Activated naive CD8-positive, alpha-beta T cell (primary cell): ENCODE results near the gene NUDT19.
"Not testable (repeated sequence)": the region's sequence is repeated elsewhere in the genome, so short reads cannot be mapped to it uniquely, and the experiment has no call there.

Experiments used
- H3K27ac Mint-ChIP-seq: one replicate; pipeline ENCODE4 v1.8.0; 2021; ENCODE audit warnings: mixed read lengths
- H3K27me3 Mint-ChIP-seq: one replicate; pipeline ENCODE4 v1.8.0; 2021; ENCODE audit warnings: mixed read lengths
- H3K36me3 Mint-ChIP-seq: one replicate; pipeline ENCODE4 v1.8.0; 2021; ENCODE audit warnings: mixed read lengths
- H3K4me1 Mint-ChIP-seq: one replicate; pipeline ENCODE4 v1.8.0; 2021; ENCODE audit warnings: low read depth, mixed read lengths
- H3K4me3 Mint-ChIP-seq: one replicate; pipeline ENCODE4 v1.8.0; 2021; ENCODE audit warnings: mild to moderate bottlenecking, mixed read lengths
- H3K9me3 Mint-ChIP-seq: one replicate; pipeline ENCODE4 v1.8.0; 2021; ENCODE audit warnings: low read depth, mixed read lengths

The NUDT19 gene

DNA sequence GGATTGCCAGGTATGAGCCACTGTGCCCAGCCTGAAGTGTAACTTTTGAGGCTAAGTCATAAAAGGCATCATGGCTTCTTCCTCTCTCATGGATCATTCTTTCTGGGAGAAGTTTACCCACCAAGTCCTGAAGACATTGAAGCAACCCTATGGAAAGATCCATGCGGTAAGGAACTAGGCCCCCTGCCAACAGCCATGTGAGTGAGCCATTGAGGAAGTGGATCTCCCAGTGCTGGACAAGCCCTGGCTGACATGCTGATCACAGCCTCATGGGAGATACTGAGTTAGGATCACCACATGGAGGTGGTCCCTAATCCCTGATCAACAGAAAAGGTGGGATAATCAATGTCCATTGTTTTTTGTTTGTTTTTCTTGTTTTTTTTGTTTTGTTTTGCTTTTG, 3.3 kb upstream of the NUDT19 start:
- Mint-ChIP-seq H3K9me3 (no peaks in the 10 kb centered on the region), H3K4me3 (no peak overlapping the region), H3K27ac (no peak overlapping the region), H3K27me3 (no peaks in the 10 kb centered on the region), H3K4me1 (peaks cover 25% of the 10 kb centered on the region), H3K36me3 (peaks cover 8% of the 10 kb centered on the region)

DNA sequence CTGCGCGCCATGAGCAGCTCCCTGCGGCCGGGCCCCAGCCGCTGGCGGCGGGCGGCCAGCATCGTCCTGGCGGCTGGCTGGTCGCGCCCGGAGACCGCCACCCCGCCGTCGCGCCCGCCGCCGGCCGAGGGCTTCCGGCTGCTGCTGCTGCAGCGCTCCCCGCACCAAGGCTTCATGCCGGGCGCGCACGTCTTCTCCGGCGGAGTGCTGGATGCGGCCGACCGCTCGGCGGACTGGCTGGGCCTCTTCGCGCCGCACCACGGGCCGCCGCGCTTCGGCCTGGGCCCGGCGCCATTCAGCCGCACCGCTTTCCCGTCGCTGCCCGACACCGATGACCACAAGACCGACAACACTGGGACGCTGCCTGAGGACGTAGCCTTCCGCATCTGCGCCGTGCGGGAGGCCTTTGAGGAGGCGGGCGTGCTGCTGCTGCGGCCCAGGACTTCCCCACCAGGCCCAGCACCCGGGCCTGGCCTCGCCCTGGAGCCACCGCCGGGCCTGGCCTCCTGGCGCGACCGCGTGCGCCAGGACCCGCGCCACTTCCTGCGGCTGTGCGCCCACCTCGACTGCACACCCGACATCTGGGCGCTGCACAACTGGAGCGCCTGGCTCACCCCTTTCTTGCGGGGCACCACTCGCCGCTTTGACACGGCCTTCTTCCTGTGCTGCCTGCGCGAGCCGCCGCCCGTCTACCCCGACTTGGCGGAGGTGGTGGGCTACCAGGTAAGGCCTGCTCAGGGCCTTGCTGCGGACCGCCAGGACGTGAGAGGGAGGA, 518 bp downstream of the NUDT19 start:
- no peaks in the 10 kb centered on the region for H3K9me3 Mint-ChIP-seq
- H3K27me3 Mint-ChIP-seq: no peaks in the 10 kb centered on the region
- H3K4me1 Mint-ChIP-seq: peaks cover 59% of the 10 kb centered on the region
- peak overlapping the region; percentile 98 for H3K27ac Mint-ChIP-seq
- peak overlapping the region; percentile 99 for H3K4me3 Mint-ChIP-seq
- H3K36me3 Mint-ChIP-seq: peaks cover 13% of the 10 kb centered on the region

GRCh38 chr19:32692727-32693061, 1.1 kb downstream of the NUDT19 start:
- peaks cover 18% of the 10 kb centered on the region for H3K36me3 Mint-ChIP-seq
- H3K27me3 Mint-ChIP-seq: no peaks in the 10 kb centered on the region
- H3K27ac Mint-ChIP-seq: peak overlapping the region; percentile 98
- H3K9me3 Mint-ChIP-seq: no peaks in the 10 kb centered on the region
- peak overlapping the region; percentile 99 for H3K4me3 Mint-ChIP-seq
- peaks cover 65% of the 10 kb centered on the region for H3K4me1 Mint-ChIP-seq

GRCh38 chr19:32693151-32694108, 1.8 kb downstream of the NUDT19 start:
- not testable (repeated sequence) for H3K9me3 Mint-ChIP-seq, H3K27me3 Mint-ChIP-seq
- H3K4me1 Mint-ChIP-seq: peaks cover 71% of the 10 kb centered on the region
- H3K27ac Mint-ChIP-seq: peak overlapping the region; percentile 98
- H3K4me3 Mint-ChIP-seq: peak overlapping the region; percentile 99
- peaks cover 22% of the 10 kb centered on the region for H3K36me3 Mint-ChIP-seq

DNA sequence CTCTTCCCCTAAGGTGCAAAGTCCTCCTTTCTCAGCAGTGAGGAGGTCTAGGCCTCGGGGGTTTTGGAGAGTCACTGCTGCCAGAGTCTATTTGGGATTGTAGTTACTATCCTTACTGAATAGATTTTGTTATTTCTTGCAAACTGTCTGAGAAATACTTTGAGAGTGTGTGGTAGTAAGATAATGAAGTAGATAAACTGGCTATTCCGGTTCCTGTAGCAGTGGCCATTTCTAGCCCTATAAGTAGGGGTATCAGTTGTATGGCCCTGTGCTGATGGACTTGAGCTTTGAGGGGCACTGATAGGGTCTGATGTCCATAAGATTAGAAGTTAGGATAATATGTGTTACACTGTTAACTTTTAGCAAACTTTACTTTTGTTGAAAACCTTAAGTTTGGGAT, 2.7 kb downstream of the NUDT19 start:
- Mint-ChIP-seq H3K4me1 (peaks cover 74% of the 10 kb centered on the region), H3K36me3 (peaks cover 27% of the 10 kb centered on the region), H3K4me3 (peak overlapping the region; percentile 99)
- not testable (repeated sequence) for H3K9me3 Mint-ChIP-seq, H3K27ac Mint-ChIP-seq, H3K27me3 Mint-ChIP-seq

DNA sequence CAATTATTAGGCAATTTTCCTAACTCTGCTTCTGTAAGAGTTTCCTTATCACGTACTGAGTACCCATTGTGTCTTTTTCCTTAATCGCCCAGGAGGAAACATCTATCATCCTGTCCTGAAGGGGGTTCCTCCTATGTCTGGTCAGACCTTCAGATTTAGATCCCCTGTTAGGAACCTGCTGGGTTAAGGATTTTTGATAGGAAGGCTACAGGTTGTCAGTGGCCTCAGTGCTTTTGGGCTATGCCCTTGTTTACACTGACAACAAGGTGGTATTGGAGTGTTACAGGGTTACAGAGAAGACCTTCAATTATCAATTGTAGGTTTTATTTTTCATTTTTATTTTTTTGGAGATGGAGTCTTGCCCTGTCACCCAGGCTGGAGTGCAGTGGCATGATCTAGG, 3.2 kb downstream of the NUDT19 start:
- H3K4me3 Mint-ChIP-seq: peak overlapping the region; percentile 99
- H3K27ac Mint-ChIP-seq, H3K9me3 Mint-ChIP-seq, H3K27me3 Mint-ChIP-seq: not testable (repeated sequence)
- H3K36me3 Mint-ChIP-seq: peaks cover 31% of the 10 kb centered on the region
- H3K4me1 Mint-ChIP-seq: peaks cover 72% of the 10 kb centered on the region

- Mint-ChIP-seq H3K4me3 (peak overlapping the region; percentile 99), H3K36me3 (peaks cover 31% of the 10 kb centered on the region), H3K4me1 (peaks cover 67% of the 10 kb centered on the region), H3K27ac (peak overlapping the region; percentile 46)
- not testable (repeated sequence) for H3K27me3 Mint-ChIP-seq, H3K9me3 Mint-ChIP-seq
Observed at GRCh38 chr19:32695506-32695905, 3.9 kb downstream of the NUDT19 start.

GRCh38 chr19:32696771-32697170, 5.2 kb downstream of the NUDT19 start:
- peaks cover 65% of the 10 kb centered on the region for H3K4me1 Mint-ChIP-seq
- H3K36me3 Mint-ChIP-seq: peaks cover 31% of the 10 kb centered on the region
- not testable (repeated sequence) for H3K9me3 Mint-ChIP-seq, H3K4me3 Mint-ChIP-seq, H3K27me3 Mint-ChIP-seq
- peak overlapping the region; percentile 34 for H3K27ac Mint-ChIP-seq

GRCh38 chr19:32700129-32700528, 8.5 kb downstream of the NUDT19 start:
- not testable (repeated sequence) for H3K27me3 Mint-ChIP-seq, H3K27ac Mint-ChIP-seq, H3K9me3 Mint-ChIP-seq, H3K4me3 Mint-ChIP-seq
- peaks cover 38% of the 10 kb centered on the region for H3K36me3 Mint-ChIP-seq
- H3K4me1 Mint-ChIP-seq: peaks cover 46% of the 10 kb centered on the region

GRCh38 chr19:32702010-32702409, 10.4 kb downstream of the NUDT19 start:
- Mint-ChIP-seq H3K9me3 (peaks cover 3% of the 10 kb centered on the region), H3K36me3 (peaks cover 32% of the 10 kb centered on the region)

GRCh38 chr19:32704006-32704405, 12.4 kb downstream of the NUDT19 start:
- Mint-ChIP-seq H3K4me1 (peaks cover 29% of the 10 kb centered on the region), H3K36me3 (peaks cover 17% of the 10 kb centered on the region)
- not testable (repeated sequence) for H3K9me3 Mint-ChIP-seq, H3K27me3 Mint-ChIP-seq, H3K27ac Mint-ChIP-seq, H3K4me3 Mint-ChIP-seq

More at GRCh38 chr19:32702010-32702409, 10.4 kb downstream of the NUDT19 start:
- no peak overlapping the region for H3K4me3 Mint-ChIP-seq
- H3K4me1 Mint-ChIP-seq: peaks cover 31% of the 10 kb centered on the region
- H3K27me3 Mint-ChIP-seq: no peaks in the 10 kb centered on the region
- H3K27ac Mint-ChIP-seq: no peak overlapping the region

DNA sequence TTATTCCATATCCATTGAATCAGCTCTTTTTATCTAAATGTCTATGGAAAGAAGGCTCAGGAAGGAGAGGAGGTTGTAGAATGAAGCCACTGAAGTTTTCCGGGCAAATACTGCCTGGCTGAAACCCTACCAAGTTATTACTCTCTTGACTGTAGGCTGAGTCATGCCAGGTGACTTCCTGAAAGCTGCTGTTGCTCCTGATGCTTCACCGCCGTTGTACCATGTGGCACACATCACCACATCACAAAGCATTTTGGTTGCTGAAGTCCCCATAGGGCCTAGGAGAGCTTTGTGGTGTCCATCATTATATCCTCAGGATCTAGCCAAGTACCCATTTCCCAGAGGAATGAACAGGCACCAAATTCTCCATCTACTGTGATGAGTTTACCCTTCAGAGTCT, 16.8 kb downstream of the NUDT19 start:
- peak overlapping the region; percentile 59 for H3K27ac Mint-ChIP-seq
- H3K27me3 Mint-ChIP-seq: no peaks in the 10 kb centered on the region
- H3K4me3 Mint-ChIP-seq: no peak overlapping the region
- H3K9me3 Mint-ChIP-seq: no peaks in the 10 kb centered on the region
- peaks cover 6% of the 10 kb centered on the region for H3K36me3 Mint-ChIP-seq
- H3K4me1 Mint-ChIP-seq: peaks cover 20% of the 10 kb centered on the region

DNA sequence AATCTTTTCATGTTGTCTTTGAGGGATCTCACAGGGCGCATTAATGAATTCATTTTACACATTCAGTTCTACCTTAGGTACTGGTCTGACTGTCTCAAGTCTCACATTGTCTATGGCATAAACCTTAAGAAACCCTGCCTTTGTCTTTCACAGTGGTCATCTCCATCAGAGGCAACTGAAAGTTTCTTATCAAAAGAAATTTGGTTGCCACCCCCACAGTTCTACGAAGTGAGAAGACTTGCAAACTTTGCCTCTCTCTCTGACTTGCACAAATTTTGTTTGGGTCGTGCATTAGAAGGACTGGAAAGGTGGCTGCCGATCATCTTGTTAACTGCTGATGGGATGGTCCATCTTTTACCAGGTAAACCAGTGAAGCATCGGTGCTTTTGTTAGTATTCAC, 17.4 kb downstream of the NUDT19 start:
- Mint-ChIP-seq H3K27ac (peak overlapping the region; percentile 59), H3K4me1 (peaks cover 18% of the 10 kb centered on the region), H3K4me3 (no peak overlapping the region)

DNA sequence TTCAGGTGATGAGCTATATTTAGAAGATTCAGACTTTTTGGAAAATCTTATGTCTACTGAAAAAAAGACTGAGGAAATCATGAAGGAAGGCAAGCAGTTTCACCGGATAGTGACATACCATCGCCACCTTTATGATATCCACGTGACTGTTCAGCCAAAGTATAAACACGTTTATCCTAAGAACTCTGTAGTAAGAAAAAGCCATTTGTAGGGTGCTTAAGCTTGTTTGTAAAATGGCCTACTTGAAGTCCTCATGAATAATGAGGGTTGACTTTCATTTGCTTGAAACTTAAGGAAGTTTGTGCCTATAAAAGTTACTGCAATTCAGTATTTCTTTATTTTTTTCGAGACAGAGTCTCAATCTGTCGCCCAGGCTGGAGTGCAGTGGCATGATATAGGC, 20.1 kb downstream of the NUDT19 start:
- H3K36me3 Mint-ChIP-seq: peaks cover 7% of the 10 kb centered on the region
- H3K4me3 Mint-ChIP-seq: no peak overlapping the region
- H3K27me3 Mint-ChIP-seq: no peaks in the 10 kb centered on the region
- no peaks in the 10 kb centered on the region for H3K9me3 Mint-ChIP-seq
- H3K4me1 Mint-ChIP-seq: peaks cover 18% of the 10 kb centered on the region
- no peak overlapping the region for H3K27ac Mint-ChIP-seq

More for the DNA sequence above, 17.4 kb downstream of the NUDT19 start:
- Mint-ChIP-seq H3K9me3 (no peaks in the 10 kb centered on the region), H3K27me3 (no peaks in the 10 kb centered on the region), H3K36me3 (peaks cover 3% of the 10 kb centered on the region)

- H3K4me3 Mint-ChIP-seq, H3K9me3 Mint-ChIP-seq, H3K27me3 Mint-ChIP-seq, H3K36me3 Mint-ChIP-seq, H3K4me1 Mint-ChIP-seq, H3K27ac Mint-ChIP-seq: not testable (repeated sequence)
Observed at GRCh38 chr19:32716203-32716602, 24.6 kb downstream of the NUDT19 start.
